Fibroblast of mammary gland (primary cell): ENCODE measurements around the gene SKA3.

ENCODE experiments used
- DNase-seq: peaks from one replicate; pipeline ENCODE4 v3.0.0-alpha.2; 2010; ENCODE audit warnings: low read depth
- H3K4me3 ChIP-seq: 2 replicates; pipeline ENCODE4 v1.5.1; 2011; ENCODE audit warnings: low read depth, mild to moderate bottlenecking, low read length, moderate library complexity; ENCODE audit not compliant: control insufficient read depth
- CTCF ChIP-seq: conservative IDR thresholded peaks from 2 replicates; pipeline ENCODE4 v1.5.1; 2011; ENCODE audit warnings: low read depth, low read length, inconsistent platforms; ENCODE audit not compliant: control insufficient read depth, insufficient read depth

The SKA3 gene

GRCh38 chr13:21106089-21106488 lies 70.3 kb downstream of the SKA3 start:
- DNase-seq = no peak
- H3K4me3 ChIP-seq = no peak overlapping the region
- no peak for TF ChIP-seq CTCF

GRCh38 chr13:21104199-21105019 lies 71.9 kb downstream of the SKA3 start:
- no peak for DNase-seq
- TF ChIP-seq CTCF = no peak
- H3K4me3 ChIP-seq = no peak overlapping the region
